ENCODE measurements around the gene ANKMY1. TPM values are rescaled to one million over a fixed set of nuclear protein-coding genes. Genes with fewer than 3 reads are reported as not detected.

The ANKMY1 gene
- total RNA-seq, 1 experiment from 2014 or later: 2.4 TPM

DNA sequence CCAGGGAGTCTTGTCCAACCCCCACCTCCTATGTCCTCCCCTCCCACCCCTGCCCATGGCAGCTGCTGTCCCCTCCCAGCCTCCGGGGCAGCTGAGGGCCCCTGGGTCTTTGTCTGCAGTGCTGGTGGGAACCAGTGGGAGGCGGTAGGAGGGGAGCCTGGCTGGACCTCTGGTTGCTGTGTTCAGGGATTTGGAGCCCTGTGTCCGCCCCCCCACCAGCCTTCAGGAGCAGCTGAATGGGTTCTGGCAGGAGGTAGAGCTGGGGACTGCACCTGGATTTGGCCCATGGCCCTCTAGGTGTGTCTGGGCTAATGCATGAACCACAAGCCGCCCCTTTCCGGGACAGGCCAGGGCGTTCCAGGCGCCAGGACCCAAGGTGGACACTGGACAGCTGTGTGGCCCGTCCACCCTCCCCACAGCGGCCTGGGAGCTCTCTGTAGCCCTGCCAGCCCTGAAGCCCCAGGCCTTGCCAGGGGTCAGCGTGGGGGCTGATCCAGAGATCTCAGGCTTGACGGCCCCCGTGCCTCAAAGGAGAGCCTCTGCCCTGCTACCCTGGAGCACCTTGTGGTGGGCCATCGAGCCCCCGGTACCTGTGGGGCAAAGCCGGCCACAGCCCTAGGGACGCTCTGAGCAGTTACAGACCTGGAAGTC lies 96.9 kb downstream of the ANKMY1 start:
- in situ Hi-C loops (cut with HindIII; ENCODE audit: low pct_unique_long_range_greater_than_20kb, low sequenced_read_pairs): no loop called here
- DNase-seq (ENCODE audit: low read depth): no peak

DNA sequence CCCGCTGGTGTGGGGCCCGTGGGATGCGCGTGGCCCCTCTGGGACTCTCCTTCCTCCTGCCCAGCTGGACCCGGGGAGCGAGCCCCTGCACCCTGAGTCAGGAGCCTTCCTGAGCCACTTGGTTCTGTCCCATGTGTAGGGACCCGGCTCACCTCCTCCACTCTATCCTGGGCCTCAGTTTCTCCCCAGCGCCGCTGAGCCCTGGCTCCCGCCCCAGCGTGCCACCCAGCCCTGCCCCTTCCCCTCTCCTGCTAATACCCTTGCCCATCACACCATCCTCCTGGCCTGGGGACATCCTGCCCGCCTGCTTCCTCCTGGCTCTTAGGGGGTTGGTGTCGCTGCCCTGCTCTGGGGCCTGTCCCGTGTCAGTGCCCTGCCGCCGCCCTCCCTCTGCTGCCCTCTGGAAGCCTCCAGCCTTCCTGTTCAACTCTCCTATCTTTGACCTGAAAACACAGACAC lies 97.5 kb downstream of the ANKMY1 start:
- no peak for DNase-seq (ENCODE audit: low read depth)
- in situ Hi-C loops (cut with HindIII; ENCODE audit: low pct_unique_long_range_greater_than_20kb, low sequenced_read_pairs): no loop called here

DNA sequence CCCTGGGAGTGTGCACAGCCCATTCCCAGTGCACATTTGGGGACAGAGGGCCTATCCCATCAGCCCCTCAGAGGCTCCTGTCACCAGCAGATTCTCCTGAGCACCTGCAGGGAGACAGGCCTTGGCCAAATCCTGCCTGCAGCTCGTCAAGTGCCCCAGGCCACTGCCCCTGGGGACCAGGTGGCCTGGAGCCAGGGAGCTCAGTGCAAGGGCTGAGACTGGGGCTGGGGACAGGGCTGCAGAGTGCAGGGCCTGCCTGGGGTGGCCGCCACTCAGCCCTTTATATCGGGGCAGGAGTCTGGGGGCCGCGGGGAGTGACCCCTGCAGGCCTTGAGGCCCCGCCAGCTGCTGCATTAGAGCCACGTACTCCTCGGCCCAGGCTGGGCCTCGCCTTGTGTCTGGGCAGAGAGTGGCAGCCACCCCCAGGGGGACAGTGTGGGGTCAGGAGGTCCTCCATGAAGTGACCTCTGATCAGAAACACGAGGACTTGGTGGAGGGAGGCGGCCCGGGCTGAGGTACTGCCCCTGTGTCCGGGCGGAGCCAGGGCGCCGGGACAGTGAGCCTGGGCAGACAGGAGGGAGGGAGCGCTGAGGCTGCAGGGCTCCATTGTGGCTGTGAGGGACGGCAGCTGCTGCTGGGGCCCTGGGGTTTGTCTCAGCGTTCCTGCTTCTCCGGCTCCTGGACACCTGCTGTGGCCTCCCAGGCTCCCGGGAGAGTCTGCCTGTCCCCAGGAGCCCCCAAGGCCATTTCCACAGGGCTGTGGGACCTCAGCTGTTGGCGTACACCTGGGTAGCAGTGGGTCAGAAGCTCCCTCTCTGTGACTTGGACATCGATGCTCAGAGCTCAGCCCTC lies 98.2 kb downstream of the ANKMY1 start:
- in situ Hi-C loops (cut with HindIII; ENCODE audit: low pct_unique_long_range_greater_than_20kb, low sequenced_read_pairs): no loop called here
- DNase-seq (ENCODE audit: low read depth): no peak

DNA sequence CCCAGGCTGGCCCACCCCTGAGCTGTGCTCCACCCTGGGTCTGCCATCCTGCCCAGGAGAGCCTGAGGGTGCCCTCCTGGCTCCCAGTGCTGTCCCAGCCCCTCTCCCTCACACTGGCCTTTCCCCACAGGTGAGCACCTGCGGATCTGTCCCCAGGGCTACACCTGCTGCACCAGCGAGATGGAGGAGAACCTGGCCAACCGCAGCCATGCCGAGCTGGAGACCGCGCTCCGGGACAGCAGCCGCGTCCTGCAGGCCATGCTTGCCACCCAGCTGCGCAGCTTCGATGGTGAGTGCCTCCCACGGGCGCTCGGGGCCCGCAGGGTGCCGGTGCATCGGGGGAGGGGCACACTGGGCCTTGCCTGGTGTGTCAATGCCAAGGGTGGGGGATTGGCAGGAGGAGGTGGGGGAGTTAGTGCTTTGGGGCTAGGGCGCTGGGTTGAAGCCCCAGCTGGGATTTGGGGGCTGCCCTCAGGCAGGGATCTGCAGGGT lies 98.8 kb downstream of the ANKMY1 start:
- in situ Hi-C loops (cut with HindIII; ENCODE audit: low pct_unique_long_range_greater_than_20kb, low sequenced_read_pairs): no loop called here
- DNase-seq (ENCODE audit: low read depth): no peak

DNA sequence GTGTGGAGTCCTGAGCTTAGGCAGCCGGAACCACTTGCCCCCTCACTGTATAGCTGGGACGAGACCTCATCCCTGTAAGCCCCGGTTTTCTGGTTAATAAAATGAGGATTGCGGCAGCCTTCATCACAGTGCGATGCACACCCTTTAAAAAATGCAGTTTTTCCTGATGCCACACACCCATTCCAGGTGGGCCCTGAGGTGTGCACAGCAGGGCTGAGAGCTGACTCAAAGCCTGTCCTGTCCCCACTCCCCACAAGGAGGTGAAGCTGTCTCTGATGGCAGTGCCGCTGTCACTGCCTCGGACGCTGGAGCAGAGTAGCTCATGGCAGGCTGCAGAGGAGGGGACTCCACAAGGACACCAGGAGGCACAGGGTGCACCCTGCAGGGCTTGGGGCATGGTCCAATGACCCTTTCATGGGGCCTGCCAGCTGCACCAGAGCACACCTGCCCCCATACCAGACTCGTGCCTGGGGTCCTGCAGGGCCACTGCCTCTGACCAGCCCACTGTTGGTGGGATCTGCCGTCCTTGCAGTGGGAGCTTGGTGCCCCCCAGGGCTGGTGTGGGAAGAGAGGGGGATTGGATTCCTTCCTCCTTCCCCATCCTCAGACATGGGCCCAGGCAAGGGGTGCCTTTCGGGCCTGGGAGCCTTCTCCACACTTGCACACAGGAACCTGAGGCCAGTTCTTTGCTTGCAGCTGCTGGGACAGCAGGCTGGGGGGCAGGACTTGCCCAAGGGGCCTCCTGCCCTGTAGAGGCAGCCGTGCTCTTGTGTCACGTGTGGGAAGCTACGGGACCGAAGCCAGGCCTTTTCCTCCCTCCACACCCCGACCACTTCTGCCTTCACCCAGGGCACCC lies 99.5 kb downstream of the ANKMY1 start:
- DNase-seq (ENCODE audit: low read depth): no peak
- in situ Hi-C loops (cut with HindIII; ENCODE audit: low pct_unique_long_range_greater_than_20kb, low sequenced_read_pairs): no loop called here

DNA sequence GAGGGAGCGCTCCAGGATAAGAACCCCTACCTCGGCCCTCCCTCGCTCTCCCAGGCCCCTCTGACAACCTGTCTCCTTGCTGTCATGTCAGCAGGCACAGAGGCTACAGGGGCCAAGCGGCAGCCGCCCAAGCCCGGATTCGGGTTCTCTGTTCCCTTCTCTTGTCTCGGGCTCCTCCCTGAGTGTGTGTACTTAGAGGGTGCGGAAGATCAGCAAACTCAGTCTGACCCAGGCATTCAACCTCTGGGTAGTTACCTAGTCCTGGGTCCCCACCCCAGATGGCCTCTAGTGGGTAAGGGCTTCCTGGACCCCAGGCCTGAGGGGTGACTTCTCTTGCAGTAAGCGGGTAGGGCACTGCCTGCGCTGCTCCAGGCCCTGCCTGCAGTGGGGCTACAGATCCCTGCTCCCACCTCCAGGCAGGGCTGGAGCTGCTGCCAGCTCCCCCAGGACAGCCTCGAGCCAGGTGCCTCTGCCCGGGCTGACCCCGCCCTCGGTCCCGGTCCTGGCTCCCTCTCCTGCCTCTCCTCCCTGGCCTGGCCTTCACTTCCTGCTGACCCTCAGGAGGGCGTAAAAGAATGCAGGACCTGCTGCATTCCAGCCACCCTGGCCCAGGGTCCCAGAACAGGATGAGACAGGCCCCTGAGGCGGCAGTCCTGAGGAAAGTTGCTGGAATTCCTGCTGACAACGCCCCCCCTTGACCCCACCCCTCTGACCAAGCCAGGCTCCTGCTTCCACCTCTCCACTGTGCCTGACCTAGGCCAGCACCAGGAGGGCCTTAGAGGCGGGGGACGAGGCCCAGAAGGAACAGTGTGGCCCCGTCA lies 100.4 kb downstream of the ANKMY1 start:
- in situ Hi-C loops (cut with HindIII; ENCODE audit: low pct_unique_long_range_greater_than_20kb, low sequenced_read_pairs): no loop called here
- no peak for DNase-seq (ENCODE audit: low read depth)

DNA sequence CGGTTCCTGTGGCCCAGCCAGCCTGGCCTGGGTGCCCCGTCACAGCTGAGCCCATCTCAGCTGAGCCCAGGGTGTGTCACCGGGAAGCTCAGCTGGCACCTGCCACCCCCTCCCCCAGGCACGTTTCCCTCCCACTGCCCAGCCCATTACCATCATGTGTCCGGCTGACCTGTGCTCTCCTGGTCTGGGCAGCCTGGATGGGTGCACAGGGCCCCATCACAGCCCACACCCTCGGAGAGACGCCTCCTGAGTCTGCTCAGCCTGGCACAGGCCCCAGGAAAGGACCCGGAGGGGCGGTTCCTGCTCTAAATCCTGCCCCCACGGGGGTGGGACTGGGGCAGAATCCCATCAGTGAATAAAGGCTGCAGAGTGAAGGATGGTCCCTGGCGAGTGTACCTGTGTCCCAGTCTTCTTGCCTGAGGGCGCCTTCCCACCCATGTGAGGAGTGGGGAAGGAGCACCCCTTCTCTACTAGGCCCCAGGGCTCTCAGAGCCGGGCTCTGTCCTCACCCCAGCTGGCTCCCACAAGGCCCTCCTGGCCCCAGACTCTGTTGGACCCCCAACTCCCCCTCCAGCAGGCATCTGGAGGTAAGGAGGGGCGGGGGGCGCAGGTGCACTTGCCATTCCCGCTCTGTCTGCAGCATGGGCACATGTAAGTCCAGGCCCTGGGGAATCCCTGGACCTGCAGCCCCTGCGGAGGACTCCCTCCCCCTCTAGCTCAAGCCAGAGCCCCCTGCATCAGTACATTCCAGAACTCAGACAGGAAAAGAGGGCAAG lies 101.2 kb downstream of the ANKMY1 start:
- no peak for DNase-seq (ENCODE audit: low read depth)
- in situ Hi-C loops (cut with HindIII; ENCODE audit: low pct_unique_long_range_greater_than_20kb, low sequenced_read_pairs): no loop called here

DNA sequence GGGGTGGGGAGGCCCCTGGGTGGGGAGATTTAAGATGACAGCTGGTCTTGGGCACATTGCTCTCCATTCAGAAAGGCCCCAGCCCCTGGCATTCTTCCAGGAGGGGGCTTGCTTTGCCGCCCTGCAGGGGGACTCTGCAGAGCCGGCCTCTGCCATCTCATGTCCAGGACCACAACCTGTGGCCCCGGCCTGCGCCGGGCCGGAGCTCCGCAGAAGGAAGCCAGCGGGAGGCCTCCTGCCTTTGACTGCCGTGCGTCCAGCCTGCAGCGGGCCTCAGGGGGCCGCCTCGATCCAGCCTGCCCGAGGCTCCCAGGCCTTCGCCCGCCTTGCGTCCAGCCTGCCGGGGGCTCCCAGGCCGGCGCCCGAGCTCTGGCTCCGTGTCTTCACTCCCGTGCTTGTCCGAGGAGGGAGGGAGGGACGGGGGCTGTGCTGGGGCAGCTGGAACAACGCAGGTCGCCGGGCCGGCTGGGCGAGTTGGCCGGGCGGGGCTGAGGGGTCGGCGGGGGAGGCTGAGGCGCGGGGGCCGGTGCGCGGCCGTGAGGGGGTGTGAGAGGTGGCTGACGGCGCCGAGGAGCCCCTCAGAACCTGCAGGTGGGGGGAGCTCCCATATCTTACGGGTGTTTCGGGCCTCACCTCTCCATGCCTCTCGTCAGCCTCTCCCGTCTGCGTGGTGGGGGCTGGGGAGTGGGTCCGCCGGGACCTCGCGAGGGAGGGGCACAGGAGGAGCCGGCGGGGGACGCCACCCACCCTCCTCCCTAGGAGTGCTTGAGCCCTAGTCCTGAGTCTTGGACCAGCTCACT lies 101.9 kb downstream of the ANKMY1 start:
- in situ Hi-C loops (cut with HindIII; ENCODE audit: low pct_unique_long_range_greater_than_20kb, low sequenced_read_pairs): no loop called here
- DNase-seq (ENCODE audit: low read depth): no peak

DNA sequence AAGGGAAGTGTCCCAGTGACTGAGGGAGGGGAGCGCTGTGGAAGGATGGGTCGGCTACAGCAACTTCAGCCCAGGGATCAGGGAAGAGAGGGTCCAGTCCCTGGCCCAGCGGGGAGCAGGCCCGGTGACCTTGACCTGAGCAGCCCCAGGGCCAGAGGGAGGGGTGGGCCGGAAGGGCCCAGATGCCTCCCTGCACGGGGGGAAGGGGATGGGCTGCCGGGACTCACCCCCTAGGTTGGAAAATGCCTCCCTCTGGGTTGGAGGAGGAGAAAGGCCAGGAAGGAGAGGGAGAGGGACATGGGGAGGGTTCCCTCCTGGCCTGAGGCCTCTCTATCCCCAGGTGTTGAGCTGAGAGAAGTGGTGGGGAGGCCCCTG lies 102.5 kb downstream of the ANKMY1 start:
- in situ Hi-C loops (cut with HindIII; ENCODE audit: low pct_unique_long_range_greater_than_20kb, low sequenced_read_pairs): no loop called here
- DNase-seq (ENCODE audit: low read depth): no peak

DNA sequence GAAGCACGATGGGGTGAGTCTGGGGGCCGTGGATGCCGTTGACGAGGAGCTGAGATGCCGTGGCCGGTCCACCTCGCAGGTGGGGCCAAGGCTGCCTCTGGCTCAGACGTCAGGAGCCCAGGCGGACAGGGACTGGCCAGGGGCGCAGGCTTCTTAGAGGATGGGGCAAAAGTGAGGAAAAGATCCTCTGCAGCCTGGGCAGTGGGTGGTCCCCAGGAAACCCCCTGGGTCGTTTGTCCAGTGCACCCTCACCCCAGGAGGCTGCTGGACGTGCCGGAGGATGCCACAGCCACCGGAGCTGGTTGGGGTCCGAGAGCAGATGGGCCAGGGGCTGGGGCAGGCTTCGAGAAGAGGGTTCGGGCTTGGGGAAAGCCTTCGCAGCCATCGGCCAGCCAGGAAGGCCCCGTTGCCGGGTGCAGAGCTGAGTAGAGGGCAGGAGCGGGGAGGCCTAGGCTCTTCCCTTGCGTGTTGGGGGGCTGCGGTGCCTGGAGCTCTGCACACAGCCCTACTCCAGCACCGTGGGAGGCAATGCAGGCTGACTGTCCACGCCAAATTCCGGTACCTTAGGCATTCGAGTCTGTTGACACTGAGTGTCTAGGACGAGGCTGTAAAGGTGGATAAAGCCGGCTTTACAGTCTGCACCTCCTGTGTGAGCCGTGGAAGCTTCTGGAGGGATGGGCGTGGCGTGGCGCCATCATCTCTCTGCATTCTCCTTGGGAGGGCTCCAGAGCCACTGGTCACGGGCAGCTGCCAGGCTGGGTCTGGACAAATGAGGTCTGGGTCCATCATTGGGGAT lies 103.5 kb downstream of the ANKMY1 start:
- in situ Hi-C loops (cut with HindIII; ENCODE audit: low pct_unique_long_range_greater_than_20kb, low sequenced_read_pairs): no loop called here
- no peak for DNase-seq (ENCODE audit: low read depth)

DNA sequence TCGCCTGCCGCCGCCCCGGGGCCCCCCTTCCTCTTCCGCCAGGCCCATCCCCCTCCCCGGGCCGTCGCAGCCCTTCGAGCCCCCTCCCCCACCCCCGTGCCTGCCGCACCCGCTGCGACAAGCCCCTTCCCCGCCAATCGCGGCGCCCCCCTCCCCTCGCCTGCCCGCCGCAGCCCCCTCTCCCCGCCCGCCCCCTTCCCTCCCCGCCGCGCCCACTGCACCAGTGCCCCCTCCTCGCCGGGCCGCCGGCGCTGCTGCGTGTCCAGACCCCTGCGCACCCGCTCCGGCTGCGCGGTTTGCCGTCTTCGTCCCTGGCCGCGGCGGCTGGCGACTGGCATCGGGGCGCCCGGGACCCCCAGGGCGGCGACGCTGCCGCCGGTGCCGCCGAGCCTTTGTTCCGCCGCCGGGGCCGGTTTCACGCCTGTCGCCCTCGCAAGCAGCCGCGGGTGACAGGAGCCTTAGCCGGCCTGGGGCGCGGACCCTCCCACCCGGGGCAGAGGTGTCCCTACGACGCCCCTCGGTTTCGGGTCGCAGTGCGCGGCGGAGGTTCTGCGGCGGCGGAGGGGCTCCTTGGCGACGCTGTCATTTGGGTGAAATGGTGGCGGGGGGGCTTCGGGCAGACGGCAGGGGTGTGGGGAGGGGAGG lies 104.2 kb downstream of the ANKMY1 start:
- in situ Hi-C loops (cut with HindIII; ENCODE audit: low pct_unique_long_range_greater_than_20kb, low sequenced_read_pairs): no loop called here
- DNase-seq (ENCODE audit: low read depth): no peak

DNA sequence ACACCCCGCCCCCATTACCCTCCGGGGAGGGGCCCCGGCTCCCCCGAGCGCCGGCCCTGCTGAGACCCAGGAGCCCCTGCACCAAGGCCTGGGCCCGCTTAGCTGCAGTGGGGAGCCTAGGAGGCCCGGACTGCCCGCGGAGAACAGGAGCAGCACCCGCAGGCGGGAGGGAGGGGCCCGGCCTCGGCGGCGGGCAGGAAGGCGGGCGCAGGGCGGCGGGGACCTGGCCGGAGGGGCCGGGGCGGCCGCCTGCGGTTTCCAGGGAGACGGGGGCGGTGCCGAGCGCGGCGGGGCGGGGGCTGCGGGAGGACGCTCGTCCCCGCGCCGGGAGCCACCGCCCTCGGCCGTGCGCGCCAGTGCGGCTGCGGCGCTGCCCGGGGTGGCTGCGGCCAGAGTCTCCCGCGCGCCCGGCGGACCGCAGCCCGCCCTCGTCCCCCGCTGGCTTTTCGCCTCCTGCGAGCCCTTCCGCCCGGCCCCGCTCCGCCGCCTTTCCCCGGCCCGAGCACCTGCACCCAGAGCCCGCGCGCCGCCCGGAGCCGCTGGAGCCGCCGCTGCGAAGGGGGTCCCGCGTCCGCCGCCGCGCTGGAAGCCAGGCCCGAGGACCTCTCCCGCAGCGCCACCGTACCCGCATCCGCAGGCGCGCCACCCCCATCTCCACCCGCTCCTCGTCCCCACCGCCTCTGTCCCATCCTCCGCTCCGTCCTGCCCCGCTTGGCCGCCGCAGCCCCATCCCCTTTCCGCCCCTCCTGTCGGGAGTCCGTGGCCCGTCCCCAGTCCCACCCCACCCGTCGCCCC lies 105.1 kb downstream of the ANKMY1 start:
- no peak for DNase-seq (ENCODE audit: low read depth)
- in situ Hi-C loops (cut with HindIII; ENCODE audit: low pct_unique_long_range_greater_than_20kb, low sequenced_read_pairs): no loop called here

DNA sequence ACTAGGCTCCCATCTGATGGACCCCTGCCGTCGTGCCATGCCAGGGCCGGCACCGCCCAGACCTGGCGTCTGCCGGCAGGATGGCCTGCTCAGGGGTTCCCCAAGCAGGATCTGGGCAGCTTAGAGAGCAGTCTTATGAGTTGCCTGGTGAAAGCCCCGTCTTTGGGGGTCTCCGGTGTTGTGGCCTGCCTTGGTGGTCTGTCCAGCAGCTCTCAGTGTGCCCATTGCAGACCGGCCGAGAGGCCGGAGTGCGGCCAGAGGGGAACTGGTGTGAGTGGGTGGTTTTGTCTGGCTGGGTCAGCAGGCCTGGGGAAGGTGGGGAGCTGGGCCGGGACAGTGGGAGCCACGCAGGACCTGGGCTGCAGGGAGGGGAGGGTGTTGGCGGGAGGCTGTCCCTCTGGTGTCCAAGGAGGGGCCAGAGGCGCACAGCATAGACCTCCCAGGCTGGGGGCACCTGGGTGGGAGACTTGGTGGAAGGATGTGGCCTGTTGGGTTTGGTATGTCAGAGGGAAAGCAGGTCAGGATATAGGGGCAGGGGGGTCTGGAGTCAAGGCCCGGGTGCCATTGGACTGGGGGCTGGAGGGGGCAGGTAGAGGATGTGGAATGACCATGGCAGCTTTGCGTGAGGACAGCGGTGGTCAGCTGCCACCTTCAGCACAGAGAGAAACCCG lies 105.9 kb downstream of the ANKMY1 start:
- no peak for DNase-seq (ENCODE audit: low read depth)
- in situ Hi-C loops (cut with HindIII; ENCODE audit: low pct_unique_long_range_greater_than_20kb, low sequenced_read_pairs): no loop called here

DNA sequence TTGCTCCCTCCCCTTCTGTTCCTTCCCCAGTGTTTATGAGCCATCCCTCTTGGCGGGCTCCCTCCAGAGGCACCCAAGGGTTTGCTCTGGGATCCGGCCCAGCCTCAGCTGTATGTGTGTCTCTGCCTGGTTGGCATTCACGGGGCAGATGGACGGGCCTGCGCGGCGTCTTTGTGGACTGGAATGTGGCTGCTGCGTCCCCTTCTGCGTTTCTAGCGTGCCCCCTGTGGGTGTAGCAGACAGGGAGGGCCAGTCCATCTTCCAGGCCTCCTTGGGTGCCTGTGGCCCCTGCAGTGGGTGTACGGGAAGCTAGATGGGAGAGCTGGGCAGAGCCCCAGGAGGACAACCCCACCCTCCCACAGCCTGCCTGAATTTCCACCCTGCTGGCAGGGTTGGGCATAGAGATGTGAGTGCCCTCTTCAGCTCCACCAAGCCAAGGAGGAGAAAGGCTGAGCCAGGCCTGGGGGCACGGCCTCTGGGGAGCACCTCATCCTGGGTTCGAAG lies 106.6 kb downstream of the ANKMY1 start:
- in situ Hi-C loops (cut with HindIII; ENCODE audit: low pct_unique_long_range_greater_than_20kb, low sequenced_read_pairs): no loop called here

More for the DNA sequence above, 106.6 kb downstream of the ANKMY1 start:
- DNase-seq (ENCODE audit: low read depth): no peak
